HG03066 (cell line): ENCODE results near the gene DUT.

Experiments used
- ATAC-seq: cut with Tn5 transposase; IDR thresholded peaks from one replicate; pipeline ENCODE4 v1.9.1; 2021; ENCODE audit warnings: low read depth; ENCODE audit not compliant: unreplicated experiment

Gene DUT

DNA sequence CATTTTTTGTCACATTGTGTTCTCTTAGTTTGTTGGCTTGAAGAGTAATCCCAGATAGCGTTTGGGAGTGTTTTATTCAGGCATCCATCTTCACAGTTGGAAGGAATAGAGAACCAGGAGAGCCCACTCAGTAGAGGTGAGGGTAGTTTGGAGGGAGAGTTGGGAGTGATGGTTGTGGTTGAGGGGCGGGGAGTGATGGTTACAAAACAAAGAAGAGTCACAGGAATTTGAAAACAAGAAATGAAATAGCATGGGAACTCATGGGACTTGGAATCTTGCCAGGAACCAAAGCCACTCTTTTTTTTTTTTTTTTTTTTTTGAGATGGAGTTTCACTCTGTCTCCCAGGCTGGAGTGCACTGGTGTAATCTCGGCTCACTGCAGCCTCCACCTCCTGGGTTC, 36.3 kb downstream of the DUT start:
- ATAC-seq, result no peak

DNA sequence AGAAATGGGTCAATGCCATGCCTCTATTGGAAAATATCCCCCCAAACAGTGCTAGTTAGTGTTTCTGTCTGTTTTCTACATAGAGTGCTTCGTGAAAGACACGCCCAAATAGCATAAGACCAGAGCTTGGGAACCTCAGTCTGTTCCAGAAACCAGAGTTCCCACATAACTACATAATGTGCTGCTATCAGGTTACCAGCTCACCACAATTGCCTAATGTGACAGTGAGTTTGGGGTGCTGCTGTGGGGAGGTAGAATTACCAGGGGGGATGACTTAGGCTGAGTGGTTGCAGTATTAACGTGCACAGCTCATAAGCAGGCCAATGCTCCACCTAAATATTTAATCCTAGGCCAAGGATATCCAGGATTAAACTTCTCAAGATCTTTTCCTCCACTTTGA, 39.2 kb downstream of the DUT start:
- ATAC-seq, result no peak

DNA sequence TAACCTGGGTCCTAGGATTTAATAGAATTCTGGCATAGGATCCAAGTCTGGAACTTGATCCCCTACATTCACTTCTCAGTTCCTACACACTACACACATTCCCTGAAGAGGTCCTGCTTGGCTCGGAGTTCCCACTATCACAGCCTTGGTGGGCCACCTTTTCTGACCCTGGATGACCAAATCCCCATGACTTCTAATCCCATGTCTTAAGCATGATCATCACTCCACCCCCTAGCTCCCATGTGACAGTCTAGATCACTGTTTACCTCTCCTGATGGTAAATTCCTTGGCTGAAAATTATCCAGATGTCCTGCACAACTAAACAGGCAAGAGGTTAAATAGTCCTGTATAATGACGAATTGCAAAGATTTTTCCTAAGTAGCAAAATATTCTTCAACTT, 40.3 kb downstream of the DUT start:
- ATAC-seq, result no peak

DNA sequence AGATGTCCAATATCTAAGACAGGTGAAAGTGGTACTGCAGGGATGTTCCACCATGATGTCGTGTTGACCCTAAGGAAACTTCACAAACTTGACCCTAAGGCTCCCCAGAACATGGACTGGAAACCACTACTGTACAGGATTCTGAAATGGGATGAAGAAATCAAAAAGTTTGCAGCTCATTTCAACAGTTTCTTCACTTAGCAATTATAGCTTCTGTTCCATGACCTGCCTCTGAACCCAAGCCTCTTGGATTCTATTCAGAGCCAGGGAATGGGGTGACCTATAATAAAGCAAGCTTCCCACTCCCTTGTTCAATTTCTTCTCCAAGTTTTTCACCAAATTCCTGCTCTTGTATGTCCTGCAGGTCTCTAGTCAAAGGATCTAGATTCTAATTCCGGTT, 40.7 kb downstream of the DUT start:
- ATAC-seq, result no peak

DNA sequence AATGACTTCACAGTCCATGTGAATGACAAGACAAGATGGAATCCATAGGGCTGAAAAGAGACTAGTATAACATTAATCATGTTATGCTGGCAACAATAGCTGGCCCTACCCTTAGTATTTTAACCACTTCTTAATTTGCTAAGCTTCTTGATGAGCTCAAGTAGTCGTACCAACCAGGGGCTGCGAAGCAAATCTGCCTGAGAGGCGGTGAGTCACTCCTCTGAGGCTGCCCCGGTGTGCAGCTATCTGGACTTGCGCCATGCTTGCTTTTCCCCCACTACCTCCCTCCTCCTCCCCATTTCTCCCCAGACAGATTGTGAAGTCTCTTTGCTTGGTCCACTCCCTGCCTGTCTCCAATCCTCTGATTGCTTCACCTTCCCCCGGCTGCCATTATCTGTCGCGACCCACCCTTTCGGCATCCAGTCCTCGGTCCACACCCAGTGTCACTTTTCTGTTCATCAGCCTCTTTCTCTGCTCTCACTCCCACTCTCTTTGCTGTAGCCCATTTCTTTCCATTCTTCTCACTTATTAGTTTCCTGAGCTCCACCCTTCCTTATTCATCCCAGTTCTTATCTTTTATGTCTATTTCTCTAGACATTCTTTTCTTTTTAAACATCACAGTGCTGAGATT, 42.7 kb downstream of the DUT start:
- ATAC-seq, result no peak

DNA sequence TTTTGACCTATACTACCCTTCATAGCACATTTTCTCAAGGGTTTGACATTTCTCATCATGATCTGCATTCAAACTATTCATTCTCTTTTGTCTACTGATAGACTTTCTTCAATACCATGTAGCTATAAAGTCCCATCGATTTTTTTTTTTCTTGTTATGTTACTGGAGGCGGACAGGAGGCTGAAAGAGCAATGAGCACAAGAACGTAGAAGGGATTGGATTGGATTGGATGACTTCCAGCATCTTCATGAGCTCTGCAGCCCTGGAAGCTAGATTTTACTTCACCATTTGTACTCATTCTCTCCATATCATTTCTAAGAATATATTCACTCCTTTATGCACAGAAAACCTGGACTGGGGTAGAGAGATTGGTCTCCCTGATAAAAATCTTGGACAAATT, 43.2 kb downstream of the DUT start:
- ATAC-seq, result no peak

DNA sequence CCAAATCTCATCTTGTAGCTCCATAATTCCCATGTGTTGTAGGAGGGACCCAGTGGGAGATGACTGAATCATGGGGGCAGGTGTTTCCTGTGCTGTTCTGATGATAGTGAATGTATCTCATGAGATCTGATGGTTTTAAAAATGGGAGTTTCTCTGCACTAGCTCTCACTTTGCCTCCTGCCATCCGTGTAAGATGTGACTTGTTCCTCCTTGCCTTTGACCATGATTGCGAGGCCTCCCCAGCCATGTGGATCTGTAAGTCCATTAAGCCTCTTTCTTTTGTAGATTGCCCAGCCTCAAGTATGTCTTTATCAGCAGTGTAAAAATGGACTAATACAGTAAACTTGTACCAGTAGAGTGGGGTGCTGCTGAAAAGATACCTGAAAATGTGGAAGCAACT, 44.5 kb downstream of the DUT start:
- no peak for ATAC-seq

DNA sequence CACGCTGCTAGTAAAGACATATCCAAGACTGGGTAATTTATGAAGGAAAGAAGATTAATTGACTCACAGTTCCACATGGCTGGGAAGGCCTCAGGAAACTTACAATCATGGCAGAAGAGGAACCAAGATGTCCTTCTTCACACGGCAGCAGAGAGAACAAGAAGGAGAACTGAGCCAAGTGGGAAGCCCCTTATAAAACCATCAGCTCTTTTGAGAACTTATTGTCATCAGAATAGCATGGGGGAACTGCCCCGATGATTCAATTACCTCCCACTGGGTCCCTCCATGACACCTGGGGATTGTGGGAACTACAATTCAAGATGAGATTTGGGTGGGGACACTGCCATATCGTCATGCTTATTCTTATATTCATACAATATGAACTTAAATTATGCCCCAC, 49.0 kb downstream of the DUT start:
- no peak for ATAC-seq

DNA sequence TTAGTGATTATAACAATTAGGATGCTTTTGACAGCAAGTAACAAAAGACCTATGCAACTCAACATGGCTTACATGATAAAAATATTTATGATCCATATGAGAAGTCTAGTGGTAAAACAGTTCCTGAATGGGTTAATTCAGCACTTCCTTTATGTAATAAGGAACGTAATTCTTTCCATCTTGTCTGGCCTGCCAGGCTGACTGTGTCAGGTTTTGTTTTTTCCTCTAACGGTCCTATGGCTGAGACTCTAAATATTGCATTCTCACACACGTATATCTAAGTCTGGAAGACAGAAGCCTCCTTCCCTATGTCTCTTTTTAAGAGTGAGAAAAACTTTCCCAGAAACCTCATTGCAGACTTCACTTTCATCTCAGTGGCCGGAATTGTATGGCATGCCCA, 50.6 kb downstream of the DUT start:
- ATAC-seq, result no peak

DNA sequence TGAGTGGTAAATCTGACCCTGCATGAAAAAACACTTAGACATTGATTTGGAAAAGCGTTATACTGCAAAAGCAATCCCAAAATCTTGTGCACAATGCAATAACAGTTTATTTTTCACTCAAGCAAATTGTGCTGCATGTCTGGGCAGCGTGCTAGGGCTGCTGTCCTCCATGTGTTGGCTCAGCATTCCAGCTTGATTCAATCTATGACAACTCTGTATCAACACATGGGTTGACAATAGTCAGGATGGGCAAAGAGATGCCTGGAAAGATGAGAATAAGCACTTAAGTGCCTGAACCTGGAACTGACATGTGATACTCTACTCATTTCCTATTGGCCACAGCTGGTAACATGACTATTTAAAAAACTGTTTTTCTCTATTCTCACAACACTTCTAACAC, 51.8 kb downstream of the DUT start:
- no peak for ATAC-seq

DNA sequence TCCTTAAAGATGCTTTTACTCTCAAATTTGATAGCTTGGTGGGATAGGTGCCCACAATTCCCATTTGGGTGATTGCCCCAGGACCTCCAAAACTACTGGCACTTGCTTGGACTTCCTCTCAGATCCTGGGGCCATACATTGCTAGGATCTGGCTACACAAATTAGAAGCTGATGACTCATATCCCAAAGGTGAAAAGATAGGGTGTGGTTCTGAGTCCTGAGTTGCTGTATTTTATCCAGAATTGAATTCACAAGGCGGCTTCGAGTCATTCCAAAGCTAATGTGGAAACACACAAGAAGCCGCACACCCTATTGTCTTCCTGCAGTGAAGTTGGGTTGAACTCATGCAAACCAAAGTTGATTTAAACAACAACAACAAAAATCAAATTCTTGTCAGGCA, 53.4 kb downstream of the DUT start:
- no peak for ATAC-seq

DNA sequence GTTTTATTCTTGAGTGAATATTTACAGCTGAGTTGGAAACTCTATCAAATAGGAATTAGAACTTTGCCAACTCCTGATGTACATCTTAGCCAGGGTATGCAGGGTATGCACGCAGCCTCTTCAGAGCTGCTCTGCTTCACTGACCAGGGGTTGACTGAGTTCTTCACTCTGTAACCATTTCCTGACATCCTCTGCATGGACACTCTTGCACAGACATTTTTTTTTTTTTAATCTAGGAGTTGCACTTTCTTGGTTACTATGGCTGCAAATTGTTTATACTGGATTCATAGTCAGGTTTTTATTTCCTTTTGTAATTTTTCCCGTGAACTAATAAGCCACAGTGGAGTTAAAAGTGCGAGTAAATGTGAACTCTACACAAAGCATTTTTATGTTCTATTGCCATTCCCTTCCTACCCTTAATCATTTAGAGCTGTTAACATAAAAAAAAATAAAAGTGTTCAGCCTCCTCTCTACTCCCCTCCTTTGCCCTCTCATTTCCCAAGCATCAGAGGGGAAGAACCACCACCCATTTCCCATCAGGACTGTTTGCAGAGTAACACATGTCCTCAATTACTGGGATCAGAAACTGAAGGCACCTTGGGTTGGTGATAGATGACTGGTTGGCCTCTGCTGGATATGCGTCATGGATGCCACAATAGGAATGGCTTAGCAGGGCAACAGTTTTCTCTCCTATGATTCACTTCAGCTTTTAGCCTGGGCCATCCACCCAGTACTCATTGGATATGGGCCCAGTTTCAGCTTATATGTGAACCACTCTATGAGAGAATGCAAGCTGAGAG, 54.0 kb downstream of the DUT start:
- no peak for ATAC-seq

DNA sequence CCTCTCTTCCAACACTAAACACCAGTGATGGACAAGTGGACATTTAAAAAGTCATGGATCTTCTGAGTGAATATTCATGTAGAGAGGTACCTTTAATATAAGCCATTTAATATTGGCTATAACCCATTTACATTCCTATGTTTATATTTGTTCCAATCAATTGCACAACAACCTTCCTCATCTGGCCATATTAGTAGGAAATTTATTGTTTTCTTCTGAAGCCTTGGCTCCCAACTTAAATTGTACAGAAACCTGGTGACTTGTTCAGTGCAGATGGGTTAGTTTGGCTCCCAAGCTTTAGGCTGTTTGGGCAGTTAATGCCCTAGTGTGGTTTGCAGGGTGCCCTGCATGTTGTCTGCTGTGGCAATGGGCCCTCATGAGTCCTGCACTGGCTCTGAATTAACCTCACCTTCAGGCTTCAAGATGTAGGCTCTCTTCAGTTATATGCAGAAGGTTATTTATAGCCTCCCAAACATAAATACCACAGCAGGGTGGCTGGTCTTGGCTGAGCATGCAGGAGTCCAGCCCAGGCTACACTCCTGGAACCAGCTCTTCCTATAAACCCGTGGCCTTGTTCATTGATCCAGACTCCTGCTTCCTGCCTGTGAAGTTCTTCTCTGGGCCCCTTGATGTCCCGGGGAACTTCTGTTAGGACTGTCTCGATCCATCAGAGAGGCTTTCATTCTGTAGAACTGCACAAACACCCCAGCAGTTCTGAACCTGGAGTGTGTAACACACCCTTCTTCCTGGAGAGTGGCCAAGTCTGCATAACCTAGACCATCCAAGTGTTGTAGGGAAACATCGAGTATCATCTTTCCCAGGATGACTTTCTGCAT, 57.0 kb downstream of the DUT start:
- no peak for ATAC-seq

DNA sequence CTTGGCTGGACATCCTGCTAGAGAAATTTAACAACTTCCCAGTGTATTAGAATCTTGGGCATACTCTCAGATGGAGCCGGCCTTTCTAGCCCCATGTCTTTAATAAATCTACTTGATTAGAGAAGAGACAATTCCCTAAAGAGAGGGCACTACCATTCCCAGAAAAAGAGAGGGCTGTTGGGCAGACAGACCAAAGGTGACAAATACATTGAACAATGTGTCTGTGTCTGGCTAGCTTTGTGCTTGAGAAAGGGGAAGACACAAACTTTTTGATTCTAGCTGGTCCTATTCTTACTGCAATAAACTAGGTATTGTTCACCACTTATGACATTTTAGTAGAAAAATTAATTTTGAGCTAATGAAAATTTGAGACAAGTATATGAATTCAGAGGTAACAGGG, 57.7 kb downstream of the DUT start:
- no peak for ATAC-seq

DNA sequence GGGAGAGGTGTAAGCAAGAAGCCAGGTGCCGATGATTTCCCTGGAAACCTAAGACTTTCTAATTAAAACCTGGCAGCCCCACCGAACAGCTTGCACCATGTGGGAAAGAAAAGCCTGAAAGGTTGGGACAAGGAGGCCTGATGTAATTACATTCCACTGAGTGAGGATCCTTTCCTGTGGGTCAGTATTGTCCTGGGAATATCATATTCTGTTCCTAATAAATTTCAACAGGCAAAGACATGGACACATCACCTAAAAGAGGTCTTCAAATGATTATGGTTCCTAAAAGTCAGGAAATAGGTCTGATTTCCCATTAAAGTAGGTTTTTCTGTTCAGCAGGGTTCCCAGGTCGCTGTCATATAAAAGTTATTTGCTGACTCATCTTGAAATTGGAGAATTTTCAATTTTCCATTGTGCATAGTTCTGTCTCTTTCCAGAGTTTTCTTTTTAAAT, 58.5 kb downstream of the DUT start:
- no peak for ATAC-seq

DNA sequence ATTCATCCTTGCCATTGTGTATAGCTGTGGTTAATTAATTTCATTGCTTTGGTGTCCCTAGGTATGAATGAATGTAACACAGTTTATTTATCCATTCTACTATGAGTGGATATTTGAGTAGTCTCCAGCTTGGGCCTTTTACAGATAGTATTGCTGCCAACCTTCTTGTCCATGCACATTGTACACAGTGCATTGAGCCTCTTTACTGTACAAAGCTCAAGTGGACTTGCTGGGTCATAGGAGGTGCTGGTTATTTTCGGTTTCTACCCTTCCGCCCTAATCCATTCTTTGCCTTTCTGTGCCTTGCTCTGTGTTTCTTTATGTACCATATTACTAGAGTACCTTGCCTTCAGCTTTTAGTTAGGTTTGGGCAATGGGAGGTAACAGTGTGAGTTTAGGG, 60.7 kb downstream of the DUT start:
- ATAC-seq, result no peak

DNA sequence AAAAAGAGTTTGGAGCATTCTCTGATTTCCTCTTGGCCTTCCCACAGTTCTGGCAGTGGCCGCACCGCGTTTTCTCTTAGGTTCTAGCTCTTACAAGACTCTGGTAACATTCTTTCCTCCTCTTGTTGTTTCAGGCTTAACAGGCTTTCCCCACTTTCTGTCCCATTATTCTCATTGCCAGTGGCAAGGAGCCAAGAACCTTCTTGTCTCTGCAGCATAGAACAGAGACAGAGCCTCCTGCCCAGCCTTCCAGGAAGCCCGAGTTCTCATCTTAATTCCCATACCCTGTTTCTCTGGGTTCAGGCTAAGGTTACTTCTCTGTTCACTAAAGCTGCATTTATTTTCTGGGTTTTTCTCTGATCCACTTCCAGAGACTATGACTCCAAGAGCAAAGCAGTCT, 61.1 kb downstream of the DUT start:
- no peak for ATAC-seq
